Retina (tissue), 1 donor: Measurements from ENCODE around the gene PPP2R3C.
"Not testable (repeated sequence)": the region's sequence is repeated elsewhere in the genome, so short reads cannot be mapped to it uniquely, and the experiment has no call there.

ENCODE experiments used
- DNase-seq: peaks from one replicate; pipeline ENCODE4 v3.0.0-alpha.2; 2016

Gene PPP2R3C

DNA sequence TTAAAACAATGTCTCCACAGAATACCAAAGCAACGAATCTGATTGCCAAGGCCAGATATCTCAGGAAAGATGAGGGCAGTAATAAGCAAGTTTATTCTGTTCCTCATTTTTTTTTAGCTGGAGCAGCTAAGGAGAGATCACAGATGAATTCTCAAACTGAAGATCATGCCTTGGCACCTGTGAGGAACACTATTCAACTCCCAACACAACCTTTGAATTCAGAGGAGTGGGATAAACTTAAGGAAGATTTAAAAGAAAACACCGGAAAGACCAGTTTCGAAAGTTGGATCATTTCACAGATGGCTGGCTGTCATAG is 1.6 kb upstream of the PPP2R3C start:
- no peak for DNase-seq

DNA sequence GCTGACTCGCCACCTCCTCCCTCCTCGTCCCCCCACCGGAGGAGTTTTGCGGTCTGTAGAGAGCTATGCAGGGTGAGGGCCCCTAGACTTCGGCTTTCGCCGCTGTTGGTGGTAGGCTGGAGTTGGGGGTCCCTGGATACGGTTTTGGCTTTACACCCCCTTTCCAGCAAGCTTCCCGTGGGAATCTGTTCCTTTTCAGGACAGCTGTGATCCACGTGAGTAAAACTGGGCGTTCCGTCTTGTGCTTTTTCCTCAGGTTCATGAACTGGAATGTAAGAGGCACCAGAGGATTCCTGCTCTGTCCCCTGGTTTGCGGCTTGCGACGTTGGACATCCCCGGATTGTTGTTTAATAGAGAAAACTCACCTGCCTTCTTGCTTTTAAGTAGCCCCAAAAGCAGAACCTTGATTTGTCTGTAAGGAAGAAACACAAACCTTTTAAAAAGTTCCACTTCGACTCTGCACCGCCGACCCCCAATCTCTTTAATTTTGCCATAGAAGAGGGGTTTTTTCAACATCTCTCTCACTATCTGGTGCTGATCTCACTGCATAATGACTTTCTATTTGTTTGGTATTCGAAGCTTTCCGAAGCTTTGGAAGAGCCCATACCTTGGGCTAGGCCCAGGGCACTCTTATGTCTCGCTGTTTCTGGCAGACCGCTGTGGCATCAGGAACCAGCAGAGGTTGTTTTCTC is 1.1 kb upstream of the PPP2R3C start:
- no peak for DNase-seq

DNA sequence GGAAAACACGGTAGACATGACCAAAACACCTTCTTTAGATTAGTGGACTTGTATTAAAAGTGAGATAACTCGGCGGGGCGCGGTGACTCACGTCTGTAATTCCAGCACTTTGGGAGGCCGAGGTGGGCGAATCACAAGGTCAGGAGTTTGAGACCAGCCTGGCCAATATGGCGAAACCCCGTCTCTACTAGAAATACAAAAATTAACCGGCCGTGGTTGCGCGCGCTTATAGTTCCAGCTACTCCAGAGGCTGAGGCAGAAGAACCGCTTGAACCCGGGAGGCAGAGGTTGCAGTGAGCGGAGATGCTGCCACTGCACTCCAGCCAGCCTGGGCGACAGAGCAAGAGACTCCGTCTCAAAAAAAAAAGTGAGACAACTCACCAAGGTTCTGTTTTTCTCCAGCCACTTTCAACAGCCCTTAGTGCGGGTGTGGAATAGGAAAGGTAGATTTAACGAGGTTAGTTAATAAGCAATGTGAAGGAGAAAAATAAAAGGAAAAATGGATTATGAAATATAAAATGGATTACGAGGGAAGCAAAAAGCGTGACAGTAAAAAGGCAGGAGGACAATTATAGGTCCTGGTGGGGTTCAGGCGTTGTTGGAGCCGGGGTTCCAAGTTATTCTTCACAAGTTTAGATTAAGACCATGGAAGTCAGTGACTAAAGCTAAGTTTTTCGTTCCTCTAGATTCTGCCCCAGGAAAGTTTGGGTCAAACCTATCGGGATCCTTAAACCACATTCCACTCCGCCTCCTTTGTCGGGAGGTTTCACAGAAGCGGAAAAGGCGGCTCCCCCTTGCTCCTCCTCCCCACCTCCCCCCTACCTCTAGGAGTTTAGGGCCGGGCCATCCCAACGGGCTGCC is 534 bp downstream of the PPP2R3C start:
- no peak for DNase-seq

DNA sequence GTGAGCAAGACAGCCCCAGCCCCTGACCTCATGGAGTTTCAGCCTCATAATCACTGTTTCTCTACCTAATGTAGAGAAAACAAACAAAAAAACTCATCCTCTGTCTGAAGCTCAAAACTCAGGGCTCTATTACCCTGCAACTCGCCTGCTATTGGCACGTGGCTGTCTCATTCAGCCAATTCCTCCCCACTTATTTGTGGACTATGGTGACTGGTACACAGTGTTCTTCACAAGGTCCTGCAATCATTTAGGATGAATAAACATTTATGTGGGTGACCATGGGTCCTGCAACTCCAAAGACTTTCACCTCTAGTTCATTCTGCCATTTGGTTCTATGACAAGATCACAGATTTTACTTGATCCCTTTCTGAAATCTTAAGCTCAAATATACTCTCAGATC is 4.7 kb downstream of the PPP2R3C start:
- DNase-seq, result no peak

DNA sequence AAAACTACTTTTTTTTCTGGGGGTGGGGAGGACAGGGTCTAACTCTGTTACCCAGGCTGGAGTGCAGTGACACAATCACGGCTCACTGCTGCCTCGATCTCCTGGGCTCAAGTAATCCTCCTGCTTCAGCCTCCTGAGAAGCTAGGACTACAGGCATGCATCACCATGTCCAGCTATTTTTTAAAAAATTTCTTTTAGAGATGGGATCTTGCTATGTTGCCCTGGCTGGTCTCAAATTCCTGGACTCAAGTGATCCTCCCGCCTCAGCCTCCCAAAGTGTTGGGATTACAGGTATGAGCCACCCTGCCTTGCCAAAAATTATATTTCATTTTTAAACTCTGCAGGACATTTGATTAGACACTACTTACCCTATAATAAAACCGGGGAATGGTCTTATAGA is 5.5 kb downstream of the PPP2R3C start:
- DNase-seq, result no peak

DNA sequence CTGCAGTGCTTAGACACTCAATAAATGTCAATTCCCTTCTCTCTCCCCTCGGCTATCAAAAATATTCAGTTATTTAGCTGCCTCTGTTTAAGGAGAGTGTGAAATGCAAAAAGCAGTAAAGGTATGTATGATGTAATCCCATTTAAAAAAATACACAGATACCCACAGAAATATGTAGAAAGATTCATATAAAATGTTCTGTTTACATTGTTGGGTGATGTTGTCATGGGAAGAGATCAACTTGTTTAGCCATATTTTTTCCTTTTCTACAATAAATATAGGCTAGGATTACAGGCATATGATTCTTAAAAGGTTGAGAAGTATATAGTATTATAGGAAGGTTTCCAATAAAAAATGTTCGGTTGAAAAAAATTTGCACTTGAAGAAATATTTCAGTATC is 7.8 kb downstream of the PPP2R3C start:
- DNase-seq, result no peak

DNA sequence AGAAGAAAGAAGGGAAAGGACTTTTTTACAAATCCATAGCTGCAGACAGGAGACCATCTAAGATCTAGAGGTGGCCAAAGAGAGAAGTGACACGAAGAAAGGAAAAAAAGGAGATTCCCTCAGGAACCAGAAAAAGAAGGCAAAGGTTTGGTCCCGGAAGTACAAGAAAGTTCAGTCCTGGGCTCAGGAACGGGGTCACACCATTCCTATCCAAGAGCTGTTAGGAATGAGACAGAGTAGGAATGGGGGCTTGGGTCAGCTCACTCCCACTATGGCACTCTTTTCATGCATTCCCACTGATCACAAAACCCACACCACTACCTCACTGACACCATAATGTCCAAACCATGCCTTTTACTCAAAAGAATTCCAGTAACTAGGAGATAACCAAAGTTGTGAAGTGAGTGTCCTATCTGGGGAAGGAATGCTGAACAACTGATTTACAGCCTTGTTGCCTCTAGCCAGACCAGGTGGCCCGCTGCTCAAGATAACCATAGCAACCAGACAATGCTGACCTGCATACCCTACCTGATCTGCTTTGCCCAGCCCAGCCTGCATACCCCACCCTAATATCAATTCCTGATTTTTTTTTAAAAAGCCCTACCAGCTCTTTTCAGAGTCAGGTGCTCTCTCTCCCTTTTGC is 8.4 kb downstream of the PPP2R3C start:
- no peak for DNase-seq

DNA sequence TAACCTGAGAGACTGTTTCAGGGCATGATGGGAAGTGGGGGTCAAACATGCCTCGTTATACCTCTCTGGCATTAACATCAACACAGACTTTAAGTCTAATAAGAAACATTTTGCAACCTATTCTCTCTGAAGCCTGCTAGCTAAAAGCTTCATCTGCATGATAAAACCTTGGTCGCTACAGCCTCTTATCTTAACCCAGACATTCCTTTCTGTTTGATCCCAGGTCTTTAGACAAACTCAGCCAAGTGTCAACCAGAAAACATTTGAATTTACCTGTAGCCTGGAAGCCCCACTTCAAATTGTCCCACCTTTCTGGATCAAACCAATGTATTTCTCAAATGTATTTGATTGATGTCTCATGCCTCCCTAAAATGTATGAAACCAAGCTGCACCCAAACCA is 9.1 kb downstream of the PPP2R3C start:
- DNase-seq, result no peak

DNA sequence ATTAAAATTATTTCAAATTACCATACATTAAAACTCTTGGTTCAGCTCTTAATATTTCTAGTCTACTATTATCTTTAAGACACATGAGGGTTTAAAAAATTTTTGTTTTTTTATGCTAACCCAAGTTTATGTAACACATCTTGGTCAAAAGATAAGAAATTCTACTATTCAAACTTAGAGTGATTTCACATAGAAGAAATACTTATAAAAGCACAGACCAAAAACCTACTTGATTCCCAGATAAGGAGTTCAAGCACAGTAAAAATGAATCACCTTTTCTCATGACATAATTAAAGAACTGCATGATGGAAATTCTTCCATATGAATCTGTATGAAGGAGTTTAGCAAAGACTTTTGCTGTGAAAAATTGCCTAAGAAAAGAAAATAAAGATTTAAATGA is 13.9 kb downstream of the PPP2R3C start:
- no peak for DNase-seq

DNA sequence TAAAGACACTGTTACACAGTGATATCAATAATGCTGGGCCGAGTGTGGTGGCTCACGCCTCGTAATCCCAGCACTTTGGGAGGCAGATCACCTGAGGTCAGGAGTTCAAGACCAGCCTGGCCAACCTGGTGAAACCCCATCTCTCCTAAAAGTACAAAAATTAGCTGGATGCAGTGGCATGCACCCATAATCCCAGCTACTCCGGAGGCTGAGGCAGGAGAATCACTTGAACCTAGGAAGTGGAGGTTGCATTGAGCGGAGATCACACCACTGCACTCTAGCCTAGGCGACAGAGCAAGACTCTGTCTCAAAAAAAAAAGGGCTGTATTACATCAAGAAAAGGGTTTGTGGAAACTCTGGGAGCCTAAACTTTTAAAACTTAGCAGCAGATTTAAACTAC is 27.1 kb downstream of the PPP2R3C start:
- DNase-seq, result not testable (repeated sequence)

DNA sequence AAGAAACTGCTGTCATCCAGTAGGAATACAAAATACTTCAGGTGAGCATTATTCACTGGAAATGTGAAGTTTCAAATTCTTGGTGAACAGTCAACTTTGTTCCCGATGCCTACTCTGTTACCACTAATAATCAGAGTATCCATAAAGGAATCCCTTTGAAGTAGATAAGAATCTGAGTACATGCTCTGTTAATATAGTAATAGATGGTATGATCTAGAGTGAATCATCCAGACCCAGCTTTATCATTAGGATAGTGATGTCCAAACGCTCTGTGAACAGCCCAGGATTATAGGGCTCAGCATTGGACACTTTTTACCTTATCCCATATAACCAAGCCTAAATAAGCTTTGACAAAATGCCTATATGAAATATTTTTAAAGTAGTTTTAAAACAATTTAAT is 33.3 kb downstream of the PPP2R3C start:
- no peak for DNase-seq

DNA sequence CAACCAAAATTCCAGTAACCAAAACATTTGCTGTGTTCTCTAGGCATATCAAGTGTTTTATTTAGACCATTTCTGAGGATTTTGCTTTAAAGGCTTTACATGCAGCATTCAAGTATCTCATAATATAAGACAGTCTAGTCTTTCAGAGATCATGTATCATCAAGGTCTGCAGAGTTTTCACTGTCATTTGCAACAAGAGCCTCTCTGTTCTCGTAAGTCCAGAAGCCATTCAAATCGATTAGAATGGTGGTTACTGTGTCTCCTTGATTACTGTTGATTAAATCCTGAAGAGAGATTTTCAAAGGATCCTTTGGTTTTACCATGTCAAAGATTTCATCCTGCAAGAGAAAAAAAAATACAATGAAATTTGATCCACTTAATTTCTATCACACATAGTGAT is 36.3 kb downstream of the PPP2R3C start:
- no peak for DNase-seq

DNA sequence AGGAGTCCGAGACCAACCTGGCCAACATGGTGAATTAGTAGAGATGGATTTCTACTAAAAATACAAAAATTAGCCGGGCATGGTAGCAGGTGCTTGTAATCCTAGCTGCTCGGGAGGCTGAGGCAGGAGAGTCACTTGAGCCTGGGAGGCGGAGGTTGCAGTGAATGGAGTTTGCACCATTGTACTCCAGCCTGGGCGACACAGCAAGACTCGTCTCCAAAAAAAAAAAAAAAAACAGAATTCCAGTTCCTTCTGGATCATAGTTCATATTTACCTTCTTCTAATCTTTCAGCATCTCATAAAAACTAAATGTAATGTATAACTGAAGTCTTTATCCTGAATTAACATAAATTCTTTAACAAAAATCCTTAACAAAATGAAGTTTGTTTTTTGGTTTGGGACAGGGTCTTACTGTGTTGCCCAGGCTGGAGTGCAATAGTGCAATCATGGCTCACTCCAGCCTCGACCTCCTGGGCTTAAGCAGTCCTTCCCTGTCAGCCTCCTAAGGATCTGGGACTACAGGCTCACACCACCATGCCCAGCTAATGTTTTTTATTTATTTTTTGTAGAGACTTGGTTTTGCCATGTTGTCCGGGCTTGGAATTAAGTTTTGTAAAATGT is 38.1 kb downstream of the PPP2R3C start:
- no peak for DNase-seq

DNA sequence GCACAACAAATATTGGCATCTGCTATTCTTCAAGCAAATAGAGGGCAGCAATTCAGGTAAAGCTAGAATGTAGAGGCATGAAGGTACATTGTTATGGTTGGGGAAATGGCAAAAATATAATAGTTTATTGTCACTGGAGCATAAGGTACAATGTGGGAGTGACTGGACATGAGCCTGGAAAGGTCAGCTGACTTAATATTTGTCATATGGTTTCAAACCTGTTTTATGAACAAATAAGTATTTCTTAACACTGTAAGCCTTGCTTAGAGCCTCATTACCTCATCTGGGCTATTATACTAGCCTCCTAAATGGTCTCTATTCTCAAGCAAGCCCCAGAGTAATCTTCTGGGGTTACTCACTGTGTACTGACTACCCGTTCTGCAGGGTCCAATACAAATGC is 42.0 kb downstream of the PPP2R3C start:
- DNase-seq, result no peak

DNA sequence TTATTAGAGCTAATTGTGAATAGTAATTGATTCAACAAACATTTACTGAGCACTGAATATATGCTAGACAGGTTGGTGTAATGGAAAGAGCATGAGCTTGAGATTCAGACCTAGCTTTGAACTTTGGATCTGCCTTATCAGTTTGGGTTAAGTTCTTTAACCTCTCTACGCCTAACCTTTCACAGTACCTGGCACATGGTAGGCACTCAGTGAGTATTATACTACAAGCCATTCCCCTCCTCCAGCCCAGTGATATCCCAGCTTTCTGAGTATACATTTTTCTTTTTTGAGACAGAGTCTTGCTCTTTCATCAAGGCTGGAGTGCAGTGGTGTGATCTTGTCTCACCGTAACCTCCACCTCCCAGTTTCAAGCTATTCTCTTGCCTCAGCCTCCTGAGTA is 43.7 kb downstream of the PPP2R3C start:
- no peak for DNase-seq

DNA sequence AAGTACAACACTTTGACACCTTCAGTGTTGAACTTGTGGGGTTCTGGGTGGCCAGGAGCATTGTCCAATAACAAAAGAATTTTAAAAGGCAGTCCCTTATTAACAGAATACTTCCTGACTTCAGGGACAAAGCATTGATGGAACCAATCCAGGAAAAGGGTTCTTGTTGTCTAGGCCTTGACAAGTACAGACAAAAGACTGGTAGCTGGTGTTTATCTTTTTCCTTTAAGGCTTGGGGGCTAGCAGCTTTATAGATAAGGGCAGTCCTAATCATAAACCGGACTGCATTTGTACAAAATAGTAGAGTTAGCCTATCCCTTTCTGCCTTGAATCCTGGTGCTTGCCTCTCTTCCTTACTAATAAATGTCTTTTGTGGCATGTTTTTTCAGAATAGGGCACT is 48.3 kb downstream of the PPP2R3C start:
- DNase-seq, result no peak

DNA sequence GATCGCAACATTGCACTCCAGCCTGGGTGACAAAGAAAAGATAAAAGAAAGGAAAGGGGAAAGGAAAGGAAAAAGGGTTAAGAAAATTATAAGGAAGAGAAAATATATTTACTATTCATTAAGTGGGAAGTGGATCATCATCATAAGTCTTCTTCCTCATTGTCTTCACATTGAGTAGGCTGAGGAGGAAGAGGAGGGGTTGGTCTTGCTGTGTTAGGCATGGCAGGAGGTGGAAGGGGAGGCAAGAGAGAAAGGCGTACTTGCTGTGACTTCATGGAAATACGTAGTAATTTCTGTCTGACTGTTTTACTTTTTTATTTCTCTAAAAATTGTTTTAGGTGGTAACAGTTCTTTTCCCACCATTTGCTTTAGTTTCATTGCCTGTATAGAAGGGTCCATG is 49.6 kb downstream of the PPP2R3C start:
- no peak for DNase-seq

DNA sequence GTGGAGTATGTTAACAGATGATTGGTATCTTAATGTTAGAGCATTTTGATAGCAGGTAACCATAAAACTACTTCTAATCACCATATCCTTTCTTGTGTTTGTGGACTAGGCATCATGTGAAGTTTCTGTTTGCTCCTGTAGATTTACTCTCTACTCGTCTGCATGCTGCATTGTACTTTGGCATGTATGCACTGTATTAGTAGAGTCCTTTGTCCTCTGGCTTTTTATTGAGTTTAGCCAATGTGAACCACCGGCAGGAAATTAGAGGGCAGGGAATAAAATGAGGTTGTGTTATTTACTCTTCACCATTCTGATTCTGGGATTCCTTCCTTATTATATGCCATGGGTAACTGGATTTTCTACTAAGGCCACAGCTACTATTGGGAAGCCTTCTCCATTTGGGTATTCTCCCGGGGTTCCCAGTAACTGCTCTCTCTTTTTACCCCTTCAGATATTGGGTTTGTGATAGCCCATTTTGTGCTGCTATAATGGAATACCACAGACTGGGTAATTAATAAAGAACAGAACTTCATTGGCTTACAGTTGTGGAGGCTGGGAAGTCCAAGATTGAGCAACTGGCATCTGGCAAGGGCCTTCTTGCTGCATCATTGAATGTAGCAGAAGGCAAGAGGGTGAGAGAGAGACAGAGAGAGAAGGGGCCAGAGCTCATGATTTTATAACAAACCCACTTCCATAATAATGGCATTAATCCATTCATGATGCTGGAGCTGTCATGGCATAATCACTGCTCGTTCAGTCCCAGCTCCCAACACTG is 53.4 kb downstream of the PPP2R3C start:
- no peak for DNase-seq

DNA sequence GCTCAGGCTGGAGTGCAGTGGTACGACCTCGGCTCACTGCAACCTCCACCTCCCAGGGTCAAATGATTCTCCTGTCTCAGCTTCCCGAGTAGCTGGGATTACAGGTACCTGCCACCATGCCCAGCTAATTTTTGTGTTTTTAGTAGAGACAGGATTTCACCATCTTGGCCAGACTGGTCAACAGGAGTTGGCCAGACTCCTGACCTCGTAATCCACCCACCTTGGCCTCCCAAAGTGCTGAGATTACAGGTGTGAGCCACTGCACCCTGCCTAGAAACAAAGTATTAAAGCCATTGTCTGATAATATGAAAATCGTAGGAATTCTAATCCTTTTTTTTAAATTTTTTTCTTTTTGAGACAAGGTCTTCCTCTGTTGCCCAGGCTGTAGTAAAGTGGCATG is 56.1 kb downstream of the PPP2R3C start:
- DNase-seq, result not testable (repeated sequence)

DNA sequence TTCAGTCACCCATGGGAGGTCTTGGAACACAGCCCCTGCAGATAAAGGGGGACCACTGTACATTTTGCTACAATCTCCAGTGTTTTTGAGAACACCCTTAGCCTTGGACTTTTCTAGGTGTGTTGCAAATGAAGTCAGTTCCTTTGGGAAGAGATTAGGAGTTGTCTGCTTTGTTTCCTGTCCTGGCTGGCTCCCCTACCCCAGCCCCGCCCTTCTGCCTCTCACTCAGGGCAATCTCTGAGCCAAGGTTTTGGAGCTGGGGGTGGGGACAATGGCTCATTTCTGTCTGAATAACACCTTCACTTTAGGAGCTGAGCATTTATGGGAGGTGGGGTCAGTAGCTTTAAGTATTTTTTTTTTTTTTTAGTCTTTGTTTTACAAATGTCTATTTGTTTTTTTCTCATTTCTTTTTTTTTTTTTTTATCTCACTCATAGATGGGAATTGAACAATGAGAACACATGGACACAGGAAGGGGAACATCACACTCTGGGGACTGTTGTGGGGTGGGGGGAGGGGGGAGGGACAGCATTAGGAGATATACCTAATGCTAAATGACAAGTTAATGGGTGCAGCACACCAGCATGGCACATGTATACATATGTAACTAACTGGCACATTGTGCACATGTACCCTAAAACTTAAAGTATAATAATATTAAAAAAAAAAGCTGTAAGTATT is 60.5 kb downstream of the PPP2R3C start:
- DNase-seq, result not testable (repeated sequence)

DNA sequence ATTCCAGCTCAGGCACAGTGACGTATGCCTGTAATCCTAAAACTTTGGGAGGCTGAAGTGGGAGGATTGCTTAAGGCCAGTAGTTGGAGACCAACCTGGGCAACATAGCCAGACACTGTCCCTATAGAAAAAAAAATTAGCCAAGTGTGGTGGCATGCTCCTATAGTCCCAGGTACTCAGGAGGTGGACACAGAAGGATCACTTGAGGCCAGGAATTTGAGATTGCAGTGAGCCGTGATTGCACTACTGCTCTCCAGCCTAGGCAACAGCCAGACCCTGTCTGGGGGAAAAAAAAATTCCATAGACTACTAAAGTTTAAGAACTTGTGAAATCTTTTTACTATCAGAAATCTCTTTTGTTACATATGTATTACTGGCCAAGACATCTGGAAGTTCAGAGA is 69.2 kb downstream of the PPP2R3C start:
- no peak for DNase-seq

DNA sequence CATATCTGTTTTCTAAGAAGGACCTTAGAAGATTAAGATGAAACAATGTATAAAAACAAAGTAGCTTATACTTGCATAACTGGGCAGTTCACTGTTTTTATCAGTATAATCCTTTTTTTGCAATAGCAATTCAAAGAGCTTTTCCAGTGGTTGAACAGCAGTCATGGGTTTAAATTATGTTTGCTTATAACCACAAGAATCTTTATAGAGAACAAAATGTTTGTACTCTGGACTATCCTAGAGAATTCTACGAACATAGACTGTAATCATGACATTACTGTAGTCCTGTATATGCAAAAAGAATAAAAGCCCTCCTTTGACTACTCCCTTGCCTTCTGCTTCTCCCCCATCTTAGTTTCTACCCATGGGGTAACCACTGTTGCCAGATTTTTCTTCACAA is 70.0 kb downstream of the PPP2R3C start:
- no peak for DNase-seq
